ACC112 (cell line): ENCODE data around the gene MRPS12.

Source experiments
- H2AFZ ChIP-seq: fragments of 200-600 bp; sonication (generic); one replicate; pipeline ENCODE4 v1.6.0; 2017; ENCODE audit warnings: antibody characterized with exemption, low read length; ENCODE audit not compliant: unreplicated experiment
- H3K27ac ChIP-seq: fragments of 200-600 bp; sonication (generic); 2 replicates; pipeline ENCODE4 v1.5.1; 2014; ENCODE audit warnings: low read depth, mild to moderate bottlenecking, antibody characterized with exemption, low read length, moderate library complexity
- H3K27me3 ChIP-seq: fragments of 200-600 bp; sonication (generic); 2 replicates; pipeline ENCODE4 v1.6.1; 2014; ENCODE audit warnings: mild to moderate bottlenecking, antibody characterized with exemption, low read length, moderate library complexity, mixed read lengths; ENCODE audit not compliant: insufficient read depth
- H3K36me3 ChIP-seq: fragments of 200-600 bp; sonication (generic); 2 replicates; pipeline ENCODE4 v1.6.1; 2016; ENCODE audit warnings: mild to moderate bottlenecking, antibody characterized with exemption, low read length, moderate library complexity, mixed read lengths; ENCODE audit not compliant: insufficient read depth
- H3K4me1 ChIP-seq: fragments of 200-600 bp; sonication (generic); one replicate; pipeline ENCODE4 v1.6.1; 2016; ENCODE audit warnings: low read length, mixed read lengths; ENCODE audit not compliant: insufficient read depth, unreplicated experiment, control insufficient read depth
- H3K4me3 ChIP-seq: fragments of 200-600 bp; sonication (generic); 2 replicates; pipeline ENCODE4 v1.5.1; 2014; ENCODE audit warnings: mild to moderate bottlenecking, low read depth, low read length
- H3K79me2 ChIP-seq: fragments of 200-600 bp; sonication (generic); one replicate; pipeline ENCODE4 v1.6.0; 2016; ENCODE audit warnings: low read length; ENCODE audit not compliant: control insufficient read depth, unreplicated experiment, insufficient read depth

The MRPS12 gene

GRCh38 chr19:38941979-38942378 is 11.2 kb downstream of the MRPS12 start:
- H3K27ac ChIP-seq: no peak overlapping the region
- no peak overlapping the region for H2AFZ ChIP-seq
- no peaks in the 10 kb centered on the region for H3K4me1 ChIP-seq
- 0 out of 2 replicates have a peak, but pooled peaks cover 4% of the 10 kb centered on the region for H3K36me3 ChIP-seq
- H3K4me3 ChIP-seq: no peak overlapping the region
- no peaks in the 10 kb centered on the region for H3K27me3 ChIP-seq
- no peaks in the 10 kb centered on the region for H3K79me2 ChIP-seq

GRCh38 chr19:38942471-38943181 is 11.9 kb downstream of the MRPS12 start:
- H3K27ac ChIP-seq: no peak overlapping the region
- 0 out of 2 replicates have a peak, but pooled peaks cover 4% of the 10 kb centered on the region for H3K36me3 ChIP-seq
- no peaks in the 10 kb centered on the region for H3K4me1 ChIP-seq
- H3K27me3 ChIP-seq: no peaks in the 10 kb centered on the region
- H3K4me3 ChIP-seq: no peak overlapping the region
- no peak overlapping the region for H2AFZ ChIP-seq
- H3K79me2 ChIP-seq: no peaks in the 10 kb centered on the region

GRCh38 chr19:38944981-38945506 is 14.3 kb downstream of the MRPS12 start:
- H3K79me2 ChIP-seq: no peaks in the 10 kb centered on the region
- H3K36me3 ChIP-seq: 0 out of 2 replicates have a peak, but pooled peaks cover 4% of the 10 kb centered on the region
- no peaks in the 10 kb centered on the region for H3K27me3 ChIP-seq
- no peak overlapping the region for H3K27ac ChIP-seq
- no peak overlapping the region for H3K4me3 ChIP-seq
- no peaks in the 10 kb centered on the region for H3K4me1 ChIP-seq
- H2AFZ ChIP-seq: no peak overlapping the region

- Histone ChIP-seq H3K4me1 (no peaks in the 10 kb centered on the region), H3K27me3 (no peaks in the 10 kb centered on the region), H3K79me2 (no peaks in the 10 kb centered on the region), H3K4me3 (no peak overlapping the region), H3K27ac (no peak overlapping the region), H3K36me3 (0 out of 2 replicates have a peak, but pooled peaks cover 4% of the 10 kb centered on the region), H2AFZ (no peak overlapping the region)
Observed at GRCh38 chr19:38945562-38946228, 15.0 kb downstream of the MRPS12 start.

GRCh38 chr19:38946229-38947010 is 15.7 kb downstream of the MRPS12 start:
- Histone ChIP-seq H3K36me3 (0 out of 2 replicates have a peak, but pooled peaks cover 4% of the 10 kb centered on the region), H3K4me1 (no peaks in the 10 kb centered on the region), H3K27me3 (no peaks in the 10 kb centered on the region), H3K4me3 (no peak overlapping the region), H2AFZ (no peak overlapping the region), H3K27ac (no peak overlapping the region), H3K79me2 (no peaks in the 10 kb centered on the region)

GRCh38 chr19:38949580-38950367 is 19.0 kb downstream of the MRPS12 start:
- Histone ChIP-seq H3K27me3 (no peaks in the 10 kb centered on the region), H3K4me3 (no peak overlapping the region), H3K36me3 (0 out of 2 replicates have a peak, but pooled peaks cover 4% of the 10 kb centered on the region), H3K27ac (no peak overlapping the region), H3K79me2 (no peaks in the 10 kb centered on the region), H3K4me1 (no peaks in the 10 kb centered on the region), H2AFZ (no peak overlapping the region)

GRCh38 chr19:38951187-38951586 is 20.4 kb downstream of the MRPS12 start:
- Histone ChIP-seq H2AFZ (no peak overlapping the region), H3K36me3 (0 out of 2 replicates have a peak, but pooled peaks cover 4% of the 10 kb centered on the region), H3K27me3 (no peaks in the 10 kb centered on the region), H3K4me3 (no peak overlapping the region), H3K27ac (no peak overlapping the region), H3K4me1 (no peaks in the 10 kb centered on the region), H3K79me2 (no peaks in the 10 kb centered on the region)

GRCh38 chr19:38952395-38953165 is 21.8 kb downstream of the MRPS12 start:
- H3K4me3 ChIP-seq: no peak overlapping the region
- no peaks in the 10 kb centered on the region for H3K36me3 ChIP-seq
- H3K27me3 ChIP-seq: no peaks in the 10 kb centered on the region
- no peaks in the 10 kb centered on the region for H3K79me2 ChIP-seq
- no peak overlapping the region for H3K27ac ChIP-seq
- H2AFZ ChIP-seq: no peak overlapping the region
- H3K4me1 ChIP-seq: no peaks in the 10 kb centered on the region

GRCh38 chr19:38953677-38954076 is 22.9 kb downstream of the MRPS12 start:
- Histone ChIP-seq H3K36me3 (no peaks in the 10 kb centered on the region), H3K79me2 (no peaks in the 10 kb centered on the region), H2AFZ (no peak overlapping the region), H3K27ac (no peak overlapping the region), H3K4me1 (no peaks in the 10 kb centered on the region), H3K27me3 (no peaks in the 10 kb centered on the region), H3K4me3 (no peak overlapping the region)
